ENCODE results near the gene WNT5A.

Gene WNT5A

GRCh38 chr3:55486857-55487380 is at the start of gene WNT5A:
Gene WNT5A, minus strand, starts transcription at chr3:55487306. Its CDS starts 321 bp downstream, at chr3:55486985.
- DNase-seq (ENCODE audit: low spot score) (peak; percentile 63), ATAC-seq (ENCODE audit: low read depth) (peak; percentile 50)
- Histone ChIP-seq H3K4me1 (ENCODE audit: insufficient read depth, poor library complexity, severe bottlenecking) (peaks cover 33% of the 10 kb centered on the region), H3K27ac (ENCODE audit: poor library complexity, severe bottlenecking) (peak within 1 kb of the TSS; percentile 69), H3K9me3 (ENCODE audit: severe bottlenecking) (no peaks in the 10 kb centered on the region), H3K27me3 (ENCODE audit: insufficient read depth, poor library complexity, severe bottlenecking) (no peaks in the 10 kb centered on the region), H3K4me3 (ENCODE audit: severe bottlenecking) (peak within 1 kb of the TSS; percentile 81), H3K36me3 (ENCODE audit: low read depth) (no peaks in the 10 kb centered on the region)
- peak; percentile 8 for TF ChIP-seq CTCF (IDR thresholded peaks at IDR 0.05; ENCODE audit: poor library complexity, severe bottlenecking)

GRCh38 chr3:55534876-55535275 is 47.8 kb upstream of the WNT5A start:
- no peak for TF ChIP-seq CTCF (IDR thresholded peaks at IDR 0.05; ENCODE audit: poor library complexity, severe bottlenecking)

GRCh38 chr3:55532806-55533205 is 45.7 kb upstream of the WNT5A start:
- DNase-seq (ENCODE audit: low spot score), result no peak
- ATAC-seq (ENCODE audit: low read depth), result no peak
- Histone ChIP-seq H3K9me3 (ENCODE audit: severe bottlenecking) (no peaks in the 10 kb centered on the region), H3K4me3 (ENCODE audit: severe bottlenecking) (no peak overlapping the region), H3K36me3 (ENCODE audit: low read depth) (no peaks in the 10 kb centered on the region), H3K27ac (ENCODE audit: poor library complexity, severe bottlenecking) (no peak overlapping the region), H3K27me3 (ENCODE audit: insufficient read depth, poor library complexity, severe bottlenecking) (no peaks in the 10 kb centered on the region), H3K4me1 (ENCODE audit: insufficient read depth, poor library complexity, severe bottlenecking) (no peaks in the 10 kb centered on the region)
- TF ChIP-seq CTCF (IDR thresholded peaks at IDR 0.05; ENCODE audit: poor library complexity, severe bottlenecking), result no peak

More at GRCh38 chr3:55534876-55535275, 47.8 kb upstream of the WNT5A start:
- no peaks in the 10 kb centered on the region for H3K27me3 ChIP-seq (ENCODE audit: insufficient read depth, poor library complexity, severe bottlenecking)
- no peaks in the 10 kb centered on the region for H3K4me1 ChIP-seq (ENCODE audit: insufficient read depth, poor library complexity, severe bottlenecking)
- DNase-seq (ENCODE audit: low spot score) (no peak), ATAC-seq (ENCODE audit: low read depth) (peak; percentile 66)
- H3K9me3 ChIP-seq (ENCODE audit: severe bottlenecking), result no peaks in the 10 kb centered on the region
- H3K4me3 ChIP-seq (ENCODE audit: severe bottlenecking), result no peak overlapping the region
- H3K36me3 ChIP-seq (ENCODE audit: low read depth), result no peaks in the 10 kb centered on the region
- no peak overlapping the region for H3K27ac ChIP-seq (ENCODE audit: poor library complexity, severe bottlenecking)

GRCh38 chr3:55531321-55531720 is 44.2 kb upstream of the WNT5A start:
- no peaks in the 10 kb centered on the region for H3K36me3 ChIP-seq (ENCODE audit: low read depth)
- no peaks in the 10 kb centered on the region for H3K27me3 ChIP-seq (ENCODE audit: insufficient read depth, poor library complexity, severe bottlenecking)
- DNase-seq (ENCODE audit: low spot score) (no peak), ATAC-seq (ENCODE audit: low read depth) (no peak)
- H3K4me3 ChIP-seq (ENCODE audit: severe bottlenecking), result no peak overlapping the region
- TF ChIP-seq CTCF (IDR thresholded peaks at IDR 0.05; ENCODE audit: poor library complexity, severe bottlenecking), result no peak
- H3K9me3 ChIP-seq (ENCODE audit: severe bottlenecking), result no peaks in the 10 kb centered on the region
- no peaks in the 10 kb centered on the region for H3K4me1 ChIP-seq (ENCODE audit: insufficient read depth, poor library complexity, severe bottlenecking)
- H3K27ac ChIP-seq (ENCODE audit: poor library complexity, severe bottlenecking), result no peak overlapping the region

GRCh38 chr3:55527361-55527760 is 40.3 kb upstream of the WNT5A start:
- Histone ChIP-seq H3K9me3 (ENCODE audit: severe bottlenecking) (no peaks in the 10 kb centered on the region), H3K4me1 (ENCODE audit: insufficient read depth, poor library complexity, severe bottlenecking) (peaks cover 12% of the 10 kb centered on the region), H3K36me3 (ENCODE audit: low read depth) (no peaks in the 10 kb centered on the region), H3K27ac (ENCODE audit: poor library complexity, severe bottlenecking) (no peak overlapping the region), H3K27me3 (ENCODE audit: insufficient read depth, poor library complexity, severe bottlenecking) (no peaks in the 10 kb centered on the region), H3K4me3 (ENCODE audit: severe bottlenecking) (no peak overlapping the region)
- ATAC-seq (ENCODE audit: low read depth) (no peak), DNase-seq (ENCODE audit: low spot score) (no peak)
- no peak for TF ChIP-seq CTCF (IDR thresholded peaks at IDR 0.05; ENCODE audit: poor library complexity, severe bottlenecking)
